Fibroblast of pulmonary artery (primary cell): ENCODE measurements around the gene PDE1C.
A peak's percentile ranks its signal among the peaks of the same experiment; 100 is the strongest.

Experiments used
- DNase-seq: peaks from one replicate; pipeline ENCODE4 v3.0.0-alpha.2; 2010; ENCODE audit warnings: low read depth
- H3K4me3 ChIP-seq: replicated peaks from 2 replicates; pipeline ENCODE4 v1.5.1; 2011; ENCODE audit warnings: low read depth, mild to moderate bottlenecking, control low read depth, low read length, moderate library complexity
- CTCF ChIP-seq: IDR thresholded peaks from 2 replicates; pipeline ENCODE4 v1.5.1; 2011; ENCODE audit warnings: mild to moderate bottlenecking, control low read depth, low read length, inconsistent platforms; ENCODE audit errors: missing control alignments

PDE1C gene

GRCh38 chr7:31729195-31729804 is 340.9 kb downstream of the PDE1C start:
- H3K4me3 ChIP-seq: no peak overlapping the region
- no peak for DNase-seq
- no peak for TF ChIP-seq CTCF

GRCh38 chr7:31724696-31725095 is 345.5 kb downstream of the PDE1C start:
- DNase-seq: peak; percentile 44

DNA sequence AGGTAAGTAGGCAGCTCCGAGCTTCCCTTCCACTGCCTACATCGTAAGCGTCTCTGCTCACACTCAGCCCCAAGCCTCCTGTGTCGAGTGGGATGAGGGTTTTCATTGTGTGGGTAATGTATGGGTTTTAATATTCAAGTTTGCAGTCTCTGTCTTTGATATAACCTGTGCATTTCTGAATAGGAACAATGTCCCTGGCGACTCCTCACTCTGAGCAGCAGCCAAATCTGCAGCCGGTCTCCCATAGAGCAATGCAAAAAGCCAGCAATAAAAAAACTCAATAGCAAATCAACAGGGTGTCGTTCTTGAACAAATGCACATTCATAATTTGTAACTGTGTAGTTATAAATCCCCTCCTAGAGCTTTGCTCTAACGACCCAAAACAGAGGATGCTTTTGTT is 349.8 kb downstream of the PDE1C start:
- no peak overlapping the region for H3K4me3 ChIP-seq
- TF ChIP-seq CTCF: no peak
- DNase-seq: no peak

More at GRCh38 chr7:31724696-31725095, 345.5 kb downstream of the PDE1C start:
- no peak overlapping the region for H3K4me3 ChIP-seq
- TF ChIP-seq CTCF: no peak

DNA sequence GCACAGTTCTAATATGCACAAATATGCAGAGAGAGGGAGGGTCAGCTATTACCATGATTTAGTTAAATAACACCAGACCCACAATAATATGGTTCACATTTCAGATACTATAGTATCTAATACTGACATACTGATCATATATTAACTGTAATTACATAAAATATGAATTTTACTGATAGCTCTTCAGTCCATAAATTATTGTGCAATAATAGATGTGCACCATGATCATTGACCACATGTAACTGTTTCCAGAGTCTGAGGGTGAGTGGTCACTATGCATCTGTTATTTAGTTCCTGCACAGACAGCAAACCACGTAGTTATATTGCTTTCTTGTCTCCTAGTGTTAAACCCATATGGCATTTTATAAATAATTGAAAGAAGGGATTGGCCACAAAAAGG is 353.9 kb downstream of the PDE1C start:
- TF ChIP-seq CTCF: no peak
- DNase-seq: no peak
- H3K4me3 ChIP-seq: no peak overlapping the region

DNA sequence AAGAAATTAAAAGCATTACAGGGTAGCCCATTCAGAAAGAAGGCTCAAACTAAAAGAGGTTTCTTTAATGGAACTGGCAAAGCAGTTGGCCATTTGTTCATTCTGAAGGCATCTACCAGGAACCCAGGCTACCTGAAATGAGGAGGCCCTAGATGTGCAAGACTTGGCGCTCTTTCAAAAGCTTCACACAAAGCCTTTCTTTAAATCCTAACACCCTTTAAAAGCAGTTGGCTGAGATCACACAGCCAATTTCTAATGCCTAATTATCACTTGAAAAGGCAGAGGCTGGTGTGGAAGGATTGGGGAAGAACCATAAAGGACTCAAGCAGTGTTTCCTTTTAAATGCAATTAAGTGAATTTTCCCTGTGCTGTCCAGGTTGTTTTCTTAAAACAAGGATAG is 360.0 kb downstream of the PDE1C start:
- no peak overlapping the region for H3K4me3 ChIP-seq
- DNase-seq: no peak
- no peak for TF ChIP-seq CTCF

GRCh38 chr7:31707089-31707488 is 363.1 kb downstream of the PDE1C start:
- DNase-seq: no peak
- no peak overlapping the region for H3K4me3 ChIP-seq
- no peak for TF ChIP-seq CTCF

- TF ChIP-seq CTCF: no peak
- no peak overlapping the region for H3K4me3 ChIP-seq
These were observed 364.8 kb downstream of the PDE1C start for GRCh38 chr7:31705377-31705776.

More at GRCh38 chr7:31705377-31705776, 364.8 kb downstream of the PDE1C start:
- no peak for DNase-seq
